Erythroblast (primary cell): ENCODE measurements around the gene FAM227B.

Source experiments
- GATA1 ChIP-seq: IDR thresholded peaks from 2 replicates; pipeline ENCODE4 v1.6.1; 2011; ENCODE audit warnings: low read depth, mild to moderate bottlenecking, control low read depth, low read length, moderate library complexity
- POLR2A ChIP-seq: IDR thresholded peaks from 2 replicates; pipeline ENCODE4 v1.6.1; 2011; ENCODE audit warnings: mild to moderate bottlenecking, low read length

GRCh38 chr15:49330166-49330565 is 290.5 kb downstream of the FAM227B start:
- no peak for TF ChIP-seq POLR2A
- no peak for TF ChIP-seq GATA1
